Measurements from ENCODE around the gene GALNT18.

Gene GALNT18

GRCh38 chr11:11514246-11514645, 107.6 kb downstream of the GALNT18 start:
- Histone ChIP-seq H3K4me3 (ENCODE audit: control insufficient read depth in 1 of 7, extremely low read depth in 1 of 7, insufficient read depth in 4 of 7, low read depth in 2 of 7, low read length in 6 of 7) (no peak overlapping the region), H3K36me3 (ENCODE audit: control insufficient read depth in 4 of 4, insufficient read depth in 4 of 4, low read length in 3 of 4) (no peaks in the 10 kb centered on the region), H3K9me3 (ENCODE audit: control extremely low read depth in 1 of 5, control insufficient read depth in 4 of 5, insufficient read depth in 2 of 5, low read depth in 1 of 5, low read length in 4 of 5) (no peaks in the 10 kb centered on the region), H3K27ac (ENCODE audit: insufficient read depth in 1 of 2, low read depth in 1 of 2, low read length in 2 of 2, poor library complexity in 1 of 2, severe bottlenecking in 2 of 2) (no peak overlapping the region), H3K4me1 (ENCODE audit: control extremely low read depth in 1 of 4, control insufficient read depth in 4 of 4, insufficient read depth in 4 of 4, low read length in 3 of 4) (no peaks in the 10 kb centered on the region), H3K27me3 (replicated peaks in 2 of 5; ENCODE audit: control insufficient read depth in 4 of 5, insufficient read depth in 5 of 5, low read length in 4 of 5) (no peaks in the 10 kb centered on the region)
- DNase-seq, result no peak
- ChIA-PET POLR2A (no interaction called here), CTCF (interaction anchor here (0.9 kb wide), 1 partner anchor 273 kb away, joined by 3 read pairs; no protein-coding TSS in a partner anchor)
- WGBS (ENCODE audit: insufficient coverage), result 95% methylated on average over 3 of the region's 3 CpGs

- no peak overlapping the region for H3K27ac ChIP-seq (ENCODE audit: insufficient read depth in 1 of 2, low read depth in 1 of 2, low read length in 2 of 2, poor library complexity in 1 of 2, severe bottlenecking in 2 of 2)
- H3K9me3 ChIP-seq (ENCODE audit: control extremely low read depth in 1 of 5, control insufficient read depth in 4 of 5, insufficient read depth in 2 of 5, low read depth in 1 of 5, low read length in 4 of 5), result no peaks in the 10 kb centered on the region
- no peaks in the 10 kb centered on the region for H3K27me3 ChIP-seq (replicated peaks in 2 of 5; ENCODE audit: control insufficient read depth in 4 of 5, insufficient read depth in 5 of 5, low read length in 4 of 5)
- CTCF ChIA-PET, result interaction anchor here (0.9 kb wide), 1 partner anchor 274 kb away, joined by 3 read pairs; no protein-coding TSS in a partner anchor
- H3K4me1 ChIP-seq (ENCODE audit: control extremely low read depth in 1 of 4, control insufficient read depth in 4 of 4, insufficient read depth in 4 of 4, low read length in 3 of 4), result no peaks in the 10 kb centered on the region
- POLR2A ChIA-PET, result no interaction called here
- H3K36me3 ChIP-seq (ENCODE audit: control insufficient read depth in 4 of 4, insufficient read depth in 4 of 4, low read length in 3 of 4), result no peaks in the 10 kb centered on the region
- no peak overlapping the region for H3K4me3 ChIP-seq (ENCODE audit: control insufficient read depth in 1 of 7, extremely low read depth in 1 of 7, insufficient read depth in 4 of 7, low read depth in 2 of 7, low read length in 6 of 7)
- 100% methylated on average over 3 of the region's 3 CpGs for WGBS (ENCODE audit: insufficient coverage)
- DNase-seq, result no peak
Measured at GRCh38 chr11:11513422-11513821, 108.4 kb downstream of the GALNT18 start.

GRCh38 chr11:11512929-11513328, 108.9 kb downstream of the GALNT18 start:
- H3K27ac ChIP-seq (ENCODE audit: insufficient read depth in 1 of 2, low read depth in 1 of 2, low read length in 2 of 2, poor library complexity in 1 of 2, severe bottlenecking in 2 of 2), result no peak overlapping the region
- no peak overlapping the region for H3K4me3 ChIP-seq (ENCODE audit: control insufficient read depth in 1 of 7, extremely low read depth in 1 of 7, insufficient read depth in 4 of 7, low read depth in 2 of 7, low read length in 6 of 7)
- DNase-seq, result no peak
- WGBS (ENCODE audit: insufficient coverage), result 83% methylated on average over 2 of the region's 4 CpGs
- POLR2A ChIA-PET, result no interaction called here
- no peaks in the 10 kb centered on the region for H3K4me1 ChIP-seq (ENCODE audit: control extremely low read depth in 1 of 4, control insufficient read depth in 4 of 4, insufficient read depth in 4 of 4, low read length in 3 of 4)
- CTCF ChIA-PET, result no interaction called here
- no peaks in the 10 kb centered on the region for H3K9me3 ChIP-seq (ENCODE audit: control extremely low read depth in 1 of 5, control insufficient read depth in 4 of 5, insufficient read depth in 2 of 5, low read depth in 1 of 5, low read length in 4 of 5)
- no peaks in the 10 kb centered on the region for H3K27me3 ChIP-seq (replicated peaks in 2 of 5; ENCODE audit: control insufficient read depth in 4 of 5, insufficient read depth in 5 of 5, low read length in 4 of 5)
- H3K36me3 ChIP-seq (ENCODE audit: control insufficient read depth in 4 of 4, insufficient read depth in 4 of 4, low read length in 3 of 4), result no peaks in the 10 kb centered on the region

GRCh38 chr11:11512502-11512901, 109.3 kb downstream of the GALNT18 start:
- WGBS (ENCODE audit: insufficient coverage), result 100% methylated on average over 2 of the region's 6 CpGs
- Histone ChIP-seq H3K4me1 (ENCODE audit: control extremely low read depth in 1 of 4, control insufficient read depth in 4 of 4, insufficient read depth in 4 of 4, low read length in 3 of 4) (no peaks in the 10 kb centered on the region), H3K9me3 (ENCODE audit: control extremely low read depth in 1 of 5, control insufficient read depth in 4 of 5, insufficient read depth in 2 of 5, low read depth in 1 of 5, low read length in 4 of 5) (no peaks in the 10 kb centered on the region), H3K27ac (ENCODE audit: insufficient read depth in 1 of 2, low read depth in 1 of 2, low read length in 2 of 2, poor library complexity in 1 of 2, severe bottlenecking in 2 of 2) (no peak overlapping the region), H3K36me3 (ENCODE audit: control insufficient read depth in 4 of 4, insufficient read depth in 4 of 4, low read length in 3 of 4) (no peaks in the 10 kb centered on the region), H3K4me3 (ENCODE audit: control insufficient read depth in 1 of 7, extremely low read depth in 1 of 7, insufficient read depth in 4 of 7, low read depth in 2 of 7, low read length in 6 of 7) (no peak overlapping the region), H3K27me3 (replicated peaks in 2 of 5; ENCODE audit: control insufficient read depth in 4 of 5, insufficient read depth in 5 of 5, low read length in 4 of 5) (peaks cover 0 to 2% (median 0%) of the 10 kb centered on the region in 5 experiments)
- no peak for DNase-seq
- ChIA-PET CTCF (no interaction called here), POLR2A (no interaction called here)

GRCh38 chr11:11512090-11512489, 109.7 kb downstream of the GALNT18 start:
- Histone ChIP-seq H3K9me3 (ENCODE audit: control extremely low read depth in 1 of 5, control insufficient read depth in 4 of 5, insufficient read depth in 2 of 5, low read depth in 1 of 5, low read length in 4 of 5) (no peaks in the 10 kb centered on the region), H3K36me3 (ENCODE audit: control insufficient read depth in 4 of 4, insufficient read depth in 4 of 4, low read length in 3 of 4) (no peaks in the 10 kb centered on the region), H3K4me1 (ENCODE audit: control extremely low read depth in 1 of 4, control insufficient read depth in 4 of 4, insufficient read depth in 4 of 4, low read length in 3 of 4) (no peaks in the 10 kb centered on the region), H3K27ac (ENCODE audit: insufficient read depth in 1 of 2, low read depth in 1 of 2, low read length in 2 of 2, poor library complexity in 1 of 2, severe bottlenecking in 2 of 2) (no peak overlapping the region), H3K27me3 (replicated peaks in 2 of 5; ENCODE audit: control insufficient read depth in 4 of 5, insufficient read depth in 5 of 5, low read length in 4 of 5) (peaks cover 0 to 2% (median 0%) of the 10 kb centered on the region in 5 experiments), H3K4me3 (ENCODE audit: control insufficient read depth in 1 of 7, extremely low read depth in 1 of 7, insufficient read depth in 4 of 7, low read depth in 2 of 7, low read length in 6 of 7) (no peak overlapping the region)
- ChIA-PET CTCF (no interaction called here), POLR2A (no interaction called here)
- no peak for DNase-seq
- 98% methylated on average over 6 of the region's 6 CpGs for WGBS (ENCODE audit: insufficient coverage)

DNA sequence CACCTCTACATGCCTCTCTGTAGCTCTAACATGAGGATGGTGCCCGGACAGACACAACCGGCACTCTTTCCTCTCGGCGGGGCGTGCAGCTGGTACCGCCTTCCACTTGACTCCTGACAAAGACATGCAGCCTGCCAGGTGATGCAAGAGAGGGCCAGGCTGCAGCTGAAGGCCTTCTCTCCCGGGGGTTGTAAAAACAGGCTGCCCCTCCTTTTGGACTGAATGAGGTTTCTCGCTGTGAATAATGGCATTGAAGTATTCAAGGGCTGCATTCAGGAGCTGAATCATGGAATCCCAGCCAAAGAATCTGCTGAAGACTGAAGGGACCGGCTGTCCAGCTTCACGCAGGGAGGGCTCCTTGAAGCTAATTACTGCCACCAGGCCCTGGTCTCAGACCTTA, 110.9 kb downstream of the GALNT18 start:
- DNase-seq, result no peak
- CTCF ChIA-PET, result no interaction called here
- Histone ChIP-seq H3K9me3 (ENCODE audit: control extremely low read depth in 1 of 5, control insufficient read depth in 4 of 5, insufficient read depth in 2 of 5, low read depth in 1 of 5, low read length in 4 of 5) (no peaks in the 10 kb centered on the region), H3K27ac (ENCODE audit: insufficient read depth in 1 of 2, low read depth in 1 of 2, low read length in 2 of 2, poor library complexity in 1 of 2, severe bottlenecking in 2 of 2) (no peak overlapping the region), H3K27me3 (replicated peaks in 2 of 5; ENCODE audit: control insufficient read depth in 4 of 5, insufficient read depth in 5 of 5, low read length in 4 of 5) (peaks cover 0 to 6% (median 2%) of the 10 kb centered on the region in 5 experiments), H3K36me3 (ENCODE audit: control insufficient read depth in 4 of 4, insufficient read depth in 4 of 4, low read length in 3 of 4) (no peaks in the 10 kb centered on the region), H3K4me1 (ENCODE audit: control extremely low read depth in 1 of 4, control insufficient read depth in 4 of 4, insufficient read depth in 4 of 4, low read length in 3 of 4) (no peaks in the 10 kb centered on the region), H3K4me3 (ENCODE audit: control insufficient read depth in 1 of 7, extremely low read depth in 1 of 7, insufficient read depth in 4 of 7, low read depth in 2 of 7, low read length in 6 of 7) (no peak overlapping the region)
- POLR2A ChIA-PET, result no interaction called here
- WGBS (ENCODE audit: insufficient coverage), result 98% methylated on average over 10 of the region's 10 CpGs

GRCh38 chr11:11505692-11506091, 116.1 kb downstream of the GALNT18 start:
- H3K27ac ChIP-seq (ENCODE audit: insufficient read depth in 1 of 2, low read depth in 1 of 2, low read length in 2 of 2, poor library complexity in 1 of 2, severe bottlenecking in 2 of 2), result no peak overlapping the region
- H3K4me1 ChIP-seq (ENCODE audit: control extremely low read depth in 1 of 4, control insufficient read depth in 4 of 4, insufficient read depth in 4 of 4, low read length in 3 of 4), result peaks cover 0 to 8% (median 0%) of the 10 kb centered on the region in 4 experiments
- peaks cover 0 to 11% (median 2%) of the 10 kb centered on the region in 5 experiments for H3K27me3 ChIP-seq (replicated peaks in 2 of 5; ENCODE audit: control insufficient read depth in 4 of 5, insufficient read depth in 5 of 5, low read length in 4 of 5)
- no peak overlapping the region for H3K4me3 ChIP-seq (ENCODE audit: control insufficient read depth in 1 of 7, extremely low read depth in 1 of 7, insufficient read depth in 4 of 7, low read depth in 2 of 7, low read length in 6 of 7)
- POLR2A ChIA-PET, result no interaction called here
- H3K9me3 ChIP-seq (ENCODE audit: control extremely low read depth in 1 of 5, control insufficient read depth in 4 of 5, insufficient read depth in 2 of 5, low read depth in 1 of 5, low read length in 4 of 5), result no peaks in the 10 kb centered on the region
- no peak for DNase-seq
- CTCF ChIA-PET, result no interaction called here
- H3K36me3 ChIP-seq (ENCODE audit: control insufficient read depth in 4 of 4, insufficient read depth in 4 of 4, low read length in 3 of 4), result no peaks in the 10 kb centered on the region
- 30% methylated on average over 2 of the region's 3 CpGs for WGBS (ENCODE audit: insufficient coverage)

All from common myeloid progenitor, CD34-positive (primary cell).